ENCODE data around the gene TNC. TPM values are rescaled to one million over a fixed set of nuclear protein-coding genes. Genes with fewer than 3 reads are reported as not detected.

The TNC gene
- total and polyA plus RNA-seq, 2 of the 4 experiments (the other 2 are of a cell fraction): 192 to 253 TPM

GRCh38 chr9:115111874-115112273 lies 6.1 kb downstream of the TNC start:
- no peak overlapping the region for H2AFZ ChIP-seq (replicated peaks; ENCODE audit: low read length, poor library complexity)
- no peak overlapping the region for H3K18ac ChIP-seq (ENCODE audit: low read depth, low read length)
- no peaks in the 10 kb centered on the region for H3K9me3 ChIP-seq (ENCODE audit: control insufficient read depth, insufficient read depth, low read length)
- H2AK9ac ChIP-seq (replicated peaks; ENCODE audit: low read depth, low read length, poor library complexity): no peak overlapping the region
- H3K14ac ChIP-seq (replicated peaks; ENCODE audit: low read depth, low read length): no peak overlapping the region
- H3K4ac ChIP-seq (ENCODE audit: low read depth, low read length): no peak overlapping the region
- peaks cover 12% of the 10 kb centered on the region for H3K9me1 ChIP-seq (ENCODE audit: insufficient read depth, low read length)
- H2BK20ac ChIP-seq (ENCODE audit: low read depth, low read length): no peak overlapping the region
- no peaks in the 10 kb centered on the region for H3K27me3 ChIP-seq (ENCODE audit: control insufficient read depth, insufficient read depth, low read length)
- no peak overlapping the region for H2BK5ac ChIP-seq (ENCODE audit: low read depth, low read length, poor library complexity, severe bottlenecking)
- no peak overlapping the region for H4K91ac ChIP-seq (ENCODE audit: insufficient read depth, low read depth, low read length)
- no peak overlapping the region for H2AK5ac ChIP-seq (ENCODE audit: low read depth, low read length)
- dilution Hi-C loops (cut with HindIII; ENCODE audit: low sequenced_read_pairs, unreplicated experiment) (no loop called here), intact Hi-C loops (cut with micrococcal nuclease) (no loop called here), in situ Hi-C loops (cut with MboI; ENCODE audit: low sequenced_read_pairs) (loop anchor here (10.0 kb wide), 1 partner anchor 413 kb away; no protein-coding TSS in a partner anchor)
- peaks cover 28% of the 10 kb centered on the region for H3K36me3 ChIP-seq (ENCODE audit: control insufficient read depth, insufficient read depth, low read length)
- no CpG with 5 or more reads among the region's 4 CpGs for WGBS, 2 experiments (ENCODE audit: extremely low coverage in 2 of 2, insufficient read length in 1 of 2)
- no peak overlapping the region for H2BK15ac ChIP-seq (ENCODE audit: low read depth, low read length)
- ChIA-PET POLR2A (ENCODE audit: unreplicated experiment) (no interaction called here), CTCF (no interaction called here)
- no peak overlapping the region for H3K56ac ChIP-seq (ENCODE audit: extremely low read depth, insufficient read depth, low read length)
- H4K8ac ChIP-seq (ENCODE audit: low read depth in 2 of 2, low read length in 2 of 2): no peak overlapping the region
- no peak overlapping the region for H4K5ac ChIP-seq (ENCODE audit: low read depth, low read length)
- H3K4me1 ChIP-seq (ENCODE audit: control insufficient read depth, insufficient read depth, low read length): peaks cover 12% of the 10 kb centered on the region
- no peak overlapping the region for H3K27ac ChIP-seq (ENCODE audit: insufficient read depth, low read length)
- no peak overlapping the region for H2BK120ac ChIP-seq (ENCODE audit: low read depth, low read length)
- H3K4me2 ChIP-seq (ENCODE audit: low read depth, low read length): no peak overlapping the region
- peaks cover 12% of the 10 kb centered on the region for H4K20me1 ChIP-seq (ENCODE audit: insufficient read depth, low read length)
- peaks cover 53 to 71% of the 10 kb centered on the region in 2 experiments for H3K79me1 ChIP-seq (ENCODE audit: low read depth in 1 of 2, low read length in 2 of 2)
- no peak overlapping the region for H3K23ac ChIP-seq (ENCODE audit: low read depth, low read length)
- TF ChIP-seq SMC3 (IDR thresholded peaks at IDR 0.05; ENCODE audit: low read depth, low read length): no peak
- no peak for TF ChIP-seq CHD1 (IDR thresholded peaks at IDR 0.05; ENCODE audit: low read depth, low read length)
- TF ChIP-seq MAFK (IDR thresholded peaks at IDR 0.05; ENCODE audit: low read depth, low read length): no peak
- no peak for TF ChIP-seq MXI1 (IDR thresholded peaks at IDR 0.05; ENCODE audit: borderline replicate concordance, low read depth, low read length)
- TF ChIP-seq ELK1 (IDR thresholded peaks at IDR 0.05; ENCODE audit: borderline replicate concordance, low read depth, low read length): no peak
- TF ChIP-seq NFE2L2 (IDR thresholded peaks at IDR 0.05; ENCODE audit: low read depth, low read length): no peak
- no peak for TF ChIP-seq POLR2A (IDR thresholded peaks at IDR 0.05; ENCODE audit: low read depth, low read length)
- no peak for TF ChIP-seq MAZ (IDR thresholded peaks at IDR 0.05; ENCODE audit: borderline replicate concordance, low read depth, low read length)
- TF ChIP-seq CEBPB (IDR thresholded peaks at IDR 0.05; ENCODE audit: low read depth, low read length): no peak
- TF ChIP-seq RFX5 (IDR thresholded peaks at IDR 0.05; ENCODE audit: low read depth, low read length): no peak
- TF ChIP-seq RAD21 (IDR thresholded peaks at IDR 0.05; ENCODE audit: low read length): no peak
- ATAC-seq (ENCODE audit: low read depth) (no peak), DNase-seq (no peak)
- no peak overlapping the region for H3K9ac ChIP-seq (ENCODE audit: low read depth, low read length)
- BruUV-seq (replicated peaks): no TSS peak
- no peak overlapping the region for H3K4me3 ChIP-seq (ENCODE audit: insufficient read depth, low read depth, low read length)

Data from IMR-90 (cell line).